Measurements from ENCODE around the gene CMC1. TPM values are rescaled to one million over a fixed set of nuclear protein-coding genes. Genes with fewer than 3 reads are reported as not detected.

CMC1 gene
- total and polyA plus RNA-seq, 3 donors from 2014 or later: 7.8 to 29.9 (median 11.7) TPM

DNA sequence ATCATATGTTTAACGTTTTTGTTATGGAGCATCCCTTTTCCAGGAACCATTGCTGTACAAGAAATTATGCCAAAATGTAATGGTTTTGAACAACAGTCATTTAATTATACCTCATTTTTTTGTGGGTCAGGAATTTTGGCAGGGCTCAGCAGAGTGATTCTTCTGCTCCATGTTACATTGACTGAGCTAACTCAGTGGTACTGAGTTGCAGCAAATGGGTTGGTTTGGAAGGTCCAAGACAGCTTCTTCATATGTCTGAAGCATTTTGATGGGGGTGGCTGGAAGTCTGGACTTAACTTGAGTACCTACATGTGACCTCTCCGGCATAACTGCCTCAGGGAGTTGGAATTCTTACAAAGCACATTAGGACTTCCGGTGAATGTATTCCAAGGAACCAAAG, 26.0 kb upstream of the CMC1 start:
- 89 to 92% methylated on average over 3 of the region's 3 CpGs for WGBS, 2 donors
- intact Hi-C loops (cut with DNase I; ENCODE audit: low total_unique reads): no loop called here
- Histone ChIP-seq H3K36me3 (ENCODE audit: low read depth, missing control alignments) (no peaks in the 10 kb centered on the region), H3K27ac (no peak overlapping the region), H3K4me3 (no peak overlapping the region), H3K4me1 (no peaks in the 10 kb centered on the region), H3K9me3 (no peaks in the 10 kb centered on the region), H3K27me3 (no peaks in the 10 kb centered on the region)
- DNase-seq: no peak
- TF ChIP-seq POLR2A (IDR thresholded peaks at IDR 0.05): no peak
- TF ChIP-seq, protein P1, sequence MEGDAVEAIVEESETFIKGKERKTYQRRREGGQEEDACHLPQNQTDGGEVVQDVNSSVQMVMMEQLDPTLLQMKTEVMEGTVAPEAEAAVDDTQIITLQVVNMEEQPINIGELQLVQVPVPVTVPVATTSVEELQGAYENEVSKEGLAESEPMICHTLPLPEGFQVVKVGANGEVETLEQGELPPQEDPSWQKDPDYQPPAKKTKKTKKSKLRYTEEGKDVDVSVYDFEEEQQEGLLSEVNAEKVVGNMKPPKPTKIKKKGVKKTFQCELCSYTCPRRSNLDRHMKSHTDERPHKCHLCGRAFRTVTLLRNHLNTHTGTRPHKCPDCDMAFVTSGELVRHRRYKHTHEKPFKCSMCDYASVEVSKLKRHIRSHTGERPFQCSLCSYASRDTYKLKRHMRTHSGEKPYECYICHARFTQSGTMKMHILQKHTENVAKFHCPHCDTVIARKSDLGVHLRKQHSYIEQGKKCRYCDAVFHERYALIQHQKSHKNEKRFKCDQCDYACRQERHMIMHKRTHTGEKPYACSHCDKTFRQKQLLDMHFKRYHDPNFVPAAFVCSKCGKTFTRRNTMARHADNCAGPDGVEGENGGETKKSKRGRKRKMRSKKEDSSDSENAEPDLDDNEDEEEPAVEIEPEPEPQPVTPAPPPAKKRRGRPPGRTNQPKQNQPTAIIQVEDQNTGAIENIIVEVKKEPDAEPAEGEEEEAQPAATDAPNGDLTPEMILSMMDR (IDR thresholded peaks at IDR 0.05): no peak

DNA sequence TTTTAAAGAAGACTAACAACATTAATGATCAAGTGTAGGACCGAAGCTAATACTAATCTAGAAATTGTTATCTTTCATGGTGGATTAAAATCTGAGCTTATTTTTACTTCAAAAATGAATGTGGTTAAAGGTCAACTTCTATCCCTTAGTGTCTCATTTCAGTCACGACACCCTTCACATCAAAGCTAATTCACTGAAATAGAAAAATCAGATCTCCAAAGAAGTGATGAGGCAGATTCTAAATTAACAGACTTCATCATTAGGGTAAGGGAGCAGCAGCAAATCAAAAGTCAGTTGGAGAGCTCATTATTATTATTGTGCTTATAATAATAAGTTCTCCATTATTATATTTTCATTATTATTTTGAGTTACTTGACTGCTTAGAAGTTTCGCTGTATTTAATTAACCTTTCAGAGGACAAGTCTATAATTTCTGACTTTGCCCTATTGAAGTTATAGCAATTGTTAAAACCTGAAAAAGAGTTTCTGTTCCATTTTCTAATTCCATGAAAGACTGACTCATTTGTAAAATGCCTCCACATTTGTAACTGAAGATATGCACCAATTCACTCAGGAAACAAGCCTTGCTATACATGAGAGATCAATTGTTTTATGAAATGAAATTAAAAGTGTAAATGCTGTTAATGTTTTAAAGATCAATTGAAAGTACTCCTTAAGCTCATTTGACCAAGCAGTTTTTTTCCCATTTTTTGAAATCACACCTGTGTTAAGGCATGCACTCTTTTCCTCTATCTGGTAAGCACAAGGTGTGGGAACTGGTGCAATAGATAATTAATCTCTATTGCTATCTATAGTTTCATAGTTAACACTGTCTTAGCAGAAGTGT, 23.1 kb upstream of the CMC1 start:
- DNase-seq: no peak
- Histone ChIP-seq H3K36me3 (ENCODE audit: low read depth, missing control alignments) (no peaks in the 10 kb centered on the region), H3K4me1 (no peaks in the 10 kb centered on the region), H3K4me3 (no peak overlapping the region), H3K27me3 (no peaks in the 10 kb centered on the region), H3K27ac (no peak overlapping the region), H3K9me3 (no peaks in the 10 kb centered on the region)
- 83 to 86% methylated on average over 3 of the region's 3 CpGs for WGBS, 2 donors
- TF ChIP-seq, protein P1 (IDR thresholded peaks at IDR 0.05): no peak
- TF ChIP-seq POLR2A (IDR thresholded peaks at IDR 0.05): no peak
- intact Hi-C loops (cut with DNase I; ENCODE audit: low total_unique reads): no loop called here

DNA sequence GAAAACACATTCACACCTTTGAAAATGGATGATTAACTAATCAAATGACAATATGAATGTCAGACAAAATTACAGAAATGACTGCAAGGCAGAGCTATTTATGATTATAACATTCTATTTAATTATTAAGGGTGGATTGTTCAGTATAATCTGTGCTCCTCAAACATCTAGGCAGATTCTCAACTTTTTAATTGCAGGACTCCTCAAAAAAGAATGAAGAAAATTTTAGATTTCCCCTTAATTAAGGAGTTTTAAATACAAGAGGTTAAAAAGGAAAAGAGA, 22.6 kb upstream of the CMC1 start:
- no peak for DNase-seq
- intact Hi-C loops (cut with DNase I; ENCODE audit: low total_unique reads): no loop called here
- TF ChIP-seq, protein P1 (IDR thresholded peaks at IDR 0.05): no peak
- no peak for TF ChIP-seq POLR2A (IDR thresholded peaks at IDR 0.05)
- Histone ChIP-seq H3K36me3 (ENCODE audit: low read depth, missing control alignments) (no peaks in the 10 kb centered on the region), H3K27me3 (no peaks in the 10 kb centered on the region), H3K9me3 (no peaks in the 10 kb centered on the region), H3K4me3 (no peak overlapping the region), H3K4me1 (no peaks in the 10 kb centered on the region), H3K27ac (no peak overlapping the region)

DNA sequence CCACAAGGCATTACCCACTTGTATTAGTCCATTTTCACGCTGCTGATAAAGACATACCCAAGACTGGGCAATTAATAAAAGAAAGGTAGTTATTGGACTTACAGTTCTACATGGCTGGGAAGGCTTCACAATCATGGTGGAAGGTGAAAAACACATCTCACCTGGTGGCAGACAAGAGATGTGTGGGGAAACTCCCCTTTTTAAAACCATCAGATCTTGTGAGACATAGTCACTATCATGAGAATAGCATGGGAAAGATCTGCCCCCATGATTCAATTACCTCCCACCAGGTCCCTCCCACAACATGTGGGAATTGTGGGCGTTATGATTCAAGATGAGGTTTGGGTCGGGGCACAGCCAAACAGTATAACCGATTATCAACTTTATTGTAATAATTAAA, 17.0 kb upstream of the CMC1 start:
- H3K27me3 ChIP-seq: no peaks in the 10 kb centered on the region
- intact Hi-C loops (cut with DNase I; ENCODE audit: low total_unique reads): no loop called here
- WGBS, 2 donors: 83 to 91% methylated on average over 4 of the region's 4 CpGs
- TF ChIP-seq, protein P1 (IDR thresholded peaks at IDR 0.05): no peak
- TF ChIP-seq POLR2A (IDR thresholded peaks at IDR 0.05): no peak
- DNase-seq: no peak
- no peak overlapping the region for H3K27ac ChIP-seq
- H3K4me3 ChIP-seq: no peak overlapping the region
- H3K9me3 ChIP-seq: no peaks in the 10 kb centered on the region
- H3K4me1 ChIP-seq: no peaks in the 10 kb centered on the region
- no peaks in the 10 kb centered on the region for H3K36me3 ChIP-seq (ENCODE audit: low read depth, missing control alignments)

DNA sequence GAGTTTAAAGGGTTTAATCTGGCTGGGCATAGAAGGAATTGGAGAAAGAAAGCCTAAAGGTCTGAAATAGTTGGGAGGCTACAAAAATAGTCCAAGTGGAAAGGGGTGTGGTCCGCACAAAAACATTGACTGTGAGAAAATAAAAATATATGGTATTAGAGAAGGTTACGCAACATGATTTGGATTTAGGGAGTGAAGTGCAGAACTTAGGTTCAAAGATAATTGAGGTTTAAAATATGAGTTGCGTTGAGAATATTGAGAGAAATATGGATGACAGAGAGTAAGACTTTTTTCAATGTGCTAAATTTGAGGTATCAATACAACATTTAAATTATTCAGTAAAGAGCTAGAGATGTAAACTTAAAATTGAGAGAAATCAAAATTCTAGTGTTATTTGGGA, 15.4 kb upstream of the CMC1 start:
- H3K4me3 ChIP-seq: no peak overlapping the region
- H3K27me3 ChIP-seq: no peaks in the 10 kb centered on the region
- intact Hi-C loops (cut with DNase I; ENCODE audit: low total_unique reads): no loop called here
- no peak for TF ChIP-seq POLR2A (IDR thresholded peaks at IDR 0.05)
- TF ChIP-seq, protein P1 (IDR thresholded peaks at IDR 0.05): no peak
- H3K36me3 ChIP-seq (ENCODE audit: low read depth, missing control alignments): no peaks in the 10 kb centered on the region
- DNase-seq: no peak
- H3K9me3 ChIP-seq: no peaks in the 10 kb centered on the region
- H3K27ac ChIP-seq: no peak overlapping the region
- 90 to 94% methylated on average over 3 of the region's 3 CpGs for WGBS, 2 donors
- H3K4me1 ChIP-seq: no peaks in the 10 kb centered on the region

Measured in testis (tissue), 3 donors.